ENCODE results near the gene LTF. TPM values are rescaled to one million over a fixed set of nuclear protein-coding genes. Genes with fewer than 3 reads are reported as not detected.
A peak's percentile ranks its signal among the peaks of the same experiment; 100 is the strongest.

Gene LTF
- total RNA-seq, 2 experiments from 2014 or later = not detected

GRCh38 chr3:46485779-46486175 is 21.1 kb upstream of the LTF start:
- Mint-ChIP-seq H3K36me3 (ENCODE audit: low read depth) (no peaks in the 10 kb centered on the region), H3K4me3 (no peak overlapping the region), H3K27me3 (peaks cover 3% of the 10 kb centered on the region), H3K9me3 (no peaks in the 10 kb centered on the region), H3K4me1 (peaks cover 18% of the 10 kb centered on the region), H3K27ac (no peak overlapping the region)
- CTCF ChIA-PET = interaction anchor here (1.5 to 1.9 kb wide), 2 partner anchors 15 to 30 kb away, joined by 3 to 5 read pairs; no protein-coding TSS in a partner anchor
- no peak for DNase-seq
- POLR2A ChIA-PET = no interaction called here

- no peak for DNase-seq
- Mint-ChIP-seq H3K27me3 (peaks cover 3% of the 10 kb centered on the region), H3K4me3 (no peak overlapping the region), H3K27ac (no peak overlapping the region), H3K36me3 (ENCODE audit: low read depth) (no peaks in the 10 kb centered on the region), H3K4me1 (peaks cover 17% of the 10 kb centered on the region), H3K9me3 (no peaks in the 10 kb centered on the region)
- CTCF ChIA-PET = interaction anchor here (1.1 to 2.2 kb wide), 4 partner anchors 14 to 73 kb away, joined by 3 to 7 read pairs (median 4); no protein-coding TSS in a partner anchor
- POLR2A ChIA-PET = no interaction called here
Measured at GRCh38 chr3:46484911-46485778, 20.4 kb upstream of the LTF start.

- no peak overlapping the region for H3K4me3 Mint-ChIP-seq
- H3K9me3 Mint-ChIP-seq = no peaks in the 10 kb centered on the region
- H3K36me3 Mint-ChIP-seq (ENCODE audit: low read depth) = no peaks in the 10 kb centered on the region
- H3K27me3 Mint-ChIP-seq = peaks cover 3% of the 10 kb centered on the region
- ChIA-PET CTCF (interaction anchor here (1.1 to 2.2 kb wide), 4 partner anchors 13 to 73 kb away, joined by 3 to 7 read pairs (median 4); no protein-coding TSS in a partner anchor), POLR2A (no interaction called here)
- peaks cover 9% of the 10 kb centered on the region for H3K4me1 Mint-ChIP-seq
- no peak overlapping the region for H3K27ac Mint-ChIP-seq
- DNase-seq = no peak
Measured at GRCh38 chr3:46484388-46484787, 19.7 kb upstream of the LTF start.

- Mint-ChIP-seq H3K36me3 (ENCODE audit: low read depth) (no peaks in the 10 kb centered on the region), H3K27me3 (peaks cover 3% of the 10 kb centered on the region), H3K27ac (no peak overlapping the region), H3K9me3 (no peaks in the 10 kb centered on the region), H3K4me1 (peaks cover 4% of the 10 kb centered on the region), H3K4me3 (no peak overlapping the region)
- DNase-seq = no peak
- POLR2A ChIA-PET = no interaction called here
- CTCF ChIA-PET = interaction anchor here (0.7 to 2.2 kb wide), 3 partner anchors 14 to 145 kb away, joined by 3 to 7 read pairs (median 3); no protein-coding TSS in a partner anchor
Measured at GRCh38 chr3:46483825-46484224, 19.1 kb upstream of the LTF start.

- CTCF ChIA-PET = interaction anchor here (0.7 to 2.2 kb wide), 4 partner anchors 13 to 146 kb away, joined by 3 to 7 read pairs (median 3); no protein-coding TSS in a partner anchor
- Mint-ChIP-seq H3K27me3 (peaks cover 10% of the 10 kb centered on the region), H3K27ac (no peak overlapping the region), H3K9me3 (no peaks in the 10 kb centered on the region), H3K36me3 (ENCODE audit: low read depth) (no peaks in the 10 kb centered on the region), H3K4me3 (no peak overlapping the region), H3K4me1 (no peaks in the 10 kb centered on the region)
- POLR2A ChIA-PET = no interaction called here
- no peak for DNase-seq
Measured at GRCh38 chr3:46482632-46483350, 18.1 kb upstream of the LTF start.

- no peaks in the 10 kb centered on the region for H3K4me1 Mint-ChIP-seq
- H3K27ac Mint-ChIP-seq = no peak overlapping the region
- H3K36me3 Mint-ChIP-seq (ENCODE audit: low read depth) = no peaks in the 10 kb centered on the region
- CTCF ChIA-PET = interaction anchor here (0.6 kb wide), 1 partner anchor 126 kb away, joined by 3 read pairs; no protein-coding TSS in a partner anchor
- no peak for DNase-seq
- H3K27me3 Mint-ChIP-seq = peaks cover 16% of the 10 kb centered on the region
- no peak overlapping the region for H3K4me3 Mint-ChIP-seq
- H3K9me3 Mint-ChIP-seq = no peaks in the 10 kb centered on the region
- POLR2A ChIA-PET = no interaction called here
Measured at GRCh38 chr3:46481636-46482035, 16.9 kb upstream of the LTF start.

GRCh38 chr3:46480491-46481195 is 15.9 kb upstream of the LTF start:
- no peaks in the 10 kb centered on the region for H3K36me3 Mint-ChIP-seq (ENCODE audit: low read depth)
- ChIA-PET POLR2A (no interaction called here), CTCF (interaction anchor here (0.8 to 1.8 kb wide), 2 partner anchors 8 to 10 kb away, joined by 7 to 9 read pairs; no protein-coding TSS in a partner anchor)
- peaks cover 20% of the 10 kb centered on the region for H3K27me3 Mint-ChIP-seq
- DNase-seq = no peak
- no peak overlapping the region for H3K27ac Mint-ChIP-seq
- H3K9me3 Mint-ChIP-seq = no peaks in the 10 kb centered on the region
- no peaks in the 10 kb centered on the region for H3K4me1 Mint-ChIP-seq
- H3K4me3 Mint-ChIP-seq = no peak overlapping the region

GRCh38 chr3:46479696-46480095 is 15.0 kb upstream of the LTF start:
- Mint-ChIP-seq H3K4me1 (no peaks in the 10 kb centered on the region), H3K4me3 (no peak overlapping the region), H3K36me3 (ENCODE audit: low read depth) (no peaks in the 10 kb centered on the region), H3K9me3 (peaks cover 5% of the 10 kb centered on the region), H3K27ac (peak overlapping the region; percentile 10), H3K27me3 (peaks cover 30% of the 10 kb centered on the region)
- ChIA-PET POLR2A (no interaction called here), CTCF (interaction anchor here (1.8 kb wide), 1 partner anchor 9 kb away, joined by 9 read pairs; no protein-coding TSS in a partner anchor)
- no peak for DNase-seq

GRCh38 chr3:46479021-46479420 is 14.3 kb upstream of the LTF start:
- Mint-ChIP-seq H3K4me1 (no peaks in the 10 kb centered on the region), H3K27me3 (peaks cover 36% of the 10 kb centered on the region), H3K27ac (no peak overlapping the region), H3K9me3 (peaks cover 10% of the 10 kb centered on the region), H3K4me3 (no peak overlapping the region), H3K36me3 (ENCODE audit: low read depth) (peaks cover 2% of the 10 kb centered on the region)
- ChIA-PET CTCF (no interaction called here), POLR2A (interaction anchor here (0.6 kb wide), 1 partner anchor 171 kb away, joined by 3 read pairs; no protein-coding TSS in a partner anchor)
- no peak for DNase-seq

- CTCF ChIA-PET = no interaction called here
Measured at GRCh38 chr3:46478341-46478740, 13.6 kb upstream of the LTF start.

GRCh38 chr3:46477756-46478155 is 13.1 kb upstream of the LTF start:
- H3K9me3 Mint-ChIP-seq = peaks cover 14% of the 10 kb centered on the region
- H3K27ac Mint-ChIP-seq = no peak overlapping the region
- POLR2A ChIA-PET = no interaction called here
- H3K36me3 Mint-ChIP-seq (ENCODE audit: low read depth) = peaks cover 2% of the 10 kb centered on the region
- no peaks in the 10 kb centered on the region for H3K4me1 Mint-ChIP-seq
- CTCF ChIA-PET = no interaction called here
- H3K4me3 Mint-ChIP-seq = no peak overlapping the region
- peaks cover 48% of the 10 kb centered on the region for H3K27me3 Mint-ChIP-seq
- DNase-seq = no peak

More at GRCh38 chr3:46478341-46478740, 13.6 kb upstream of the LTF start:
- Mint-ChIP-seq H3K9me3 (peaks cover 14% of the 10 kb centered on the region), H3K27me3 (peaks cover 42% of the 10 kb centered on the region), H3K27ac (no peak overlapping the region), H3K4me1 (no peaks in the 10 kb centered on the region), H3K4me3 (no peak overlapping the region), H3K36me3 (ENCODE audit: low read depth) (peaks cover 2% of the 10 kb centered on the region)
- no peak for DNase-seq
- POLR2A ChIA-PET = interaction anchor here (0.6 kb wide), 1 partner anchor 171 kb away, joined by 3 read pairs; no protein-coding TSS in a partner anchor

- ChIA-PET CTCF (interaction anchor here (1.3 to 2.3 kb wide), 2 partner anchors 12 to 150 kb away, joined by 3 to 15 read pairs; no protein-coding TSS in a partner anchor), POLR2A (no interaction called here)
- Mint-ChIP-seq H3K27me3 (peaks cover 51% of the 10 kb centered on the region), H3K4me1 (no peaks in the 10 kb centered on the region), H3K9me3 (peaks cover 14% of the 10 kb centered on the region), H3K27ac (no peak overlapping the region), H3K4me3 (no peak overlapping the region), H3K36me3 (ENCODE audit: low read depth) (peaks cover 2% of the 10 kb centered on the region)
- no peak for DNase-seq
Measured at GRCh38 chr3:46477145-46477544, 12.4 kb upstream of the LTF start.

All from activated CD4-positive, alpha-beta T cell treated with anti-CD3 and anti-CD28 coated beads, Interleukin-2, amount 10 ng/mL, durations not matched to agents 7 days and 5 days (primary cell).